GM12874 (cell line): ENCODE results near the gene ARCN1.

Experiments used
- TF ChIP-seq, protein P1 (sequence below): IDR thresholded peaks from 2 replicates; pipeline ENCODE4 v1.5.1; 2011; ENCODE audit warnings: low read depth, mild to moderate bottlenecking, control low read depth, low read length, moderate library complexity; ENCODE audit not compliant: insufficient read depth

Gene ARCN1

DNA sequence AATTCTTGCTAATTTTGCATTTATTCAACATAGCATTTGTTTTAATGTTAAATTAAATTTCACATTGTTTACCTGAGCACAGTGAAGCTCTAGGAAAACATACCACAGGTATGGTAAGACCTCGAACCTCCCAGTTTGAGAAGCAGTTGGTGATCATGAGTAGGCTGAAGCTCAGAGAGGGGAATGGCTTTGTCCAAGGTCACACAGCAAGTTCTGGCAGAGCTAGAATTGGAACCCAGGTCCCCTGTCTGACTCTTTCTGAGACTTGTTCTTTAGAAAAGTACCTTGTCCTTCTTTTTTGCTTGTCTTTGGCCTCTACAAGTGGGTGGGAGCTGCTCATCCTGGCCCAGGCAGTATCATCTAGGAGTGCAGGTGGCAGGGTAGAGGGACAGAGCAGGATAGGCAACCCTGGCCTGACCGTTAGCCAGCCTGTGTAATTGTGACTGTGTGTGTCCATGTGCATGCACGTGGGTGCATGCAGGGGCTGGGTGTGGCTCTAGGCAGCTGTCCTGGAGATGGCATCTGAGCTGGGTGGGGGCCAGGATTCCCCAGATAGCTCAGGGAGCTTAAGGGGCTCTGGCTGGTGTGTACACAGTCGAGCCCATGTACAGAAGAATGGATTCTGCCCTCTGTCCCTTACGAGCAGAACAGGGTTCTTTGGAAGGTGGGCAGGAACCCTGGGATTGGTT, 56.8 kb downstream of the ARCN1 start:
- TF ChIP-seq, protein P1, sequence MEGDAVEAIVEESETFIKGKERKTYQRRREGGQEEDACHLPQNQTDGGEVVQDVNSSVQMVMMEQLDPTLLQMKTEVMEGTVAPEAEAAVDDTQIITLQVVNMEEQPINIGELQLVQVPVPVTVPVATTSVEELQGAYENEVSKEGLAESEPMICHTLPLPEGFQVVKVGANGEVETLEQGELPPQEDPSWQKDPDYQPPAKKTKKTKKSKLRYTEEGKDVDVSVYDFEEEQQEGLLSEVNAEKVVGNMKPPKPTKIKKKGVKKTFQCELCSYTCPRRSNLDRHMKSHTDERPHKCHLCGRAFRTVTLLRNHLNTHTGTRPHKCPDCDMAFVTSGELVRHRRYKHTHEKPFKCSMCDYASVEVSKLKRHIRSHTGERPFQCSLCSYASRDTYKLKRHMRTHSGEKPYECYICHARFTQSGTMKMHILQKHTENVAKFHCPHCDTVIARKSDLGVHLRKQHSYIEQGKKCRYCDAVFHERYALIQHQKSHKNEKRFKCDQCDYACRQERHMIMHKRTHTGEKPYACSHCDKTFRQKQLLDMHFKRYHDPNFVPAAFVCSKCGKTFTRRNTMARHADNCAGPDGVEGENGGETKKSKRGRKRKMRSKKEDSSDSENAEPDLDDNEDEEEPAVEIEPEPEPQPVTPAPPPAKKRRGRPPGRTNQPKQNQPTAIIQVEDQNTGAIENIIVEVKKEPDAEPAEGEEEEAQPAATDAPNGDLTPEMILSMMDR = no peak

DNA sequence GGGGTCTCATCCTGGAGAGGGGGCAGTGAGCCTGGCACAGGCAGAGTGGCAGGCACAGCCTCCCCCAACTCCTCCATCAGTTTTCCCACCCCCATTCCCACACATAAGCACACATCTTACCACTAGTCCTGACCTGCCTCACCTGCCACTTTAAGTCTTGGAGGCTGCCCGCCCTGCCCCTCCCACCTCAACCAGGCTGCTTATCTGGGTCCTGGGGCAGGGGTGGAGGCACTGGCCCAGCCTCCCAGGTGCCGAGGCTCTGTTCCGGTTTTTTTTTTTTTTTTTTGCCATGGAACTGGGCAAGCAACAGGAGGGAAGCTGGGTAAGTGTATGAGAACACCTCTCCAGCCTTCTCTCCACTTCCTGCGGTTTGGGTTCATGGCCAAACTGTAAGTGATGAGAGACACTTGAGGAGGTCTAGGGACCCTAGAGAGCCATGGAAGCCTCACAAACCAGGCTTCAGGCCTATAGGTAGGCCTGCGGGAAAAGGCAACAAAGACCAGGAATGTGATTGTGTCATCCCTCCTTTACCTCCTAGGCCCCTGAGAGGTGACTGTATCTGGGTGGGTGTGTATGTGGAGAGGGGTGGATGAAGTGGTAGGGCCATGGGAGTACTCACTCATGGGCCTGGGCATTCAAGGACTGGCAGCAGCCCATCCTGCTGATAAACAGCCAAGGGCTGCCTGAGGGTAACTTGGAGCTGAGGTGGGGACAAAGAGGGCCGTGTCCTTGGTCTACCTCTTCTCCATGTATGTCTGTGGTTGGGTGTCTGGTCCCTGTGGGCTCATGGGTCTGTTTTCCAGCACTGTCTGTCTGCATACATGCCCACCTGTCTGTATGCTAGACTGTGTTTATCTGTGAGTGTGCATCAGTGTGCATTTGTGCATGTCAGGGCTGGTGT, 57.8 kb downstream of the ARCN1 start:
- TF ChIP-seq, protein P1 = no peak

DNA sequence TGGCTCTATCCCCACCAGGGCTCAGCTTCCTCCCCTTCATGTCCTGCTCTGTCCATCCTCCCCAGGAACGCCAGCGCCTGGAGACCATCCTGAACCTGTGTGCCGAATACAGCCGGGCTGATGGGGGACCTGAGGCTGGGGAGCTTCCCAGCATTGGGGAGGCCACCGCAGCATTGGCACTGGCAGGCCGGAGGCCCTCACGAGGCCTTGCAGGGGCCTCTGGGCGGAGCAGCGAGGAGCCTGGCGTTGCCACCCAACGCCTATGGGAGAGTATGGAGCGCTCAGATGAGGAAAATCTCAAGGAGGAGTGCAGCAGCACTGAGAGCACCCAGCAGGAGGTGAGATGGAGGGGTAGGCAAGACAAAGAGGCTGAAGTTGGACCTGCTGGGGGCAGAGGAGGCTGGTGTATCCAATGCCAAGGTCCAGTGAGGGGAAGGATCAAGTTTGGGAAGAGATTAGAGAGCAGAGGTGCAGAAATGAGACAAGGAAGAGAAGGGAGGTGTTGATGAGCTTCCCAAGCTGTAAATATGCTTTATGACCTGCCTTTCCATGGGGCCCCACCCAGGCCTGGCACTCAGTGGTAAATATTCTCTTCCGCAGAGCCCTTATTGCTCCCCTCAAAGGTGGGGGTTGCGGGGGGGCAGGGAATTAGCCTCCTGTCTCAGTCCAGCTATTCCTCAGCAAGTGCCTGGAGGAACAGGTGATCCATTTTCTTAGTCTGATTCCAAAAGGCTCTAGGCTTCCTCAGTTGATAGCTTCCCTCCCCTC, 59.1 kb downstream of the ARCN1 start:
- TF ChIP-seq, protein P1 = no peak

DNA sequence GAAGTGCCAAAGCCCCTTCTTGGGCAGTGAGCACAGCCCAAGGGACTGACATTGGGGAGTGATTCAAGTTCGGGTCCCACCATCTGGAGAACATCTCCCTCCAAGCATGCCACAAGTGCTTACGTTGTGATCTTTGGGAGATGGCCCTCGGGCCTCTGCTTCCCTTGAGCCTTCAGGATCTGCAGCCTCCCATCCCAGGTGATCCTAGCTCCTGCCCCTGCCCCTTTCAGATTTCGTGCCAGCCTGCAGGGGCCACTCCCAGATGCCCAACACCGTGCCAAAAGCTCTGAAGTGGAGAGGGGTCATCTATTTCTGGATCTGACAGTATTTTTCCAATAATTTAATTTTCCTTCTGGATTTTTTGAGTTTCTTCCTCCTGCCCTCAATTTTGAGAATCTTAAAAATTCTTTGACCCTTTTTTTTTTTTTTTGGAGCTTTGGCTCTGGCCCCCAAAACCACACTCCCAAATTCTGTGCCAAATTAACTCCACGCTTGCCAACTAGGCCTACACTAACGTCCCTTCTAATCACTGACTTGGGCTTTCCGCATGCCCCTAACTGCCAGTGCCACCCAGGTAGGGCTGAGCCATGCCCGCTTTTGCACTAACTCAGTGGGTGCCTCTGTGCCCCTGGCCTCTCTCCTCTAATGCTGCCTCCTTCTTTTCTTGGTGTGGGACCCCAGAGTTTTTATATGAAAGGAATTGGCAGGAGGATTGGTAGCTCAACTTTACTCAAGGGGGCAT, 60.5 kb downstream of the ARCN1 start:
- TF ChIP-seq, protein P1 = no peak

DNA sequence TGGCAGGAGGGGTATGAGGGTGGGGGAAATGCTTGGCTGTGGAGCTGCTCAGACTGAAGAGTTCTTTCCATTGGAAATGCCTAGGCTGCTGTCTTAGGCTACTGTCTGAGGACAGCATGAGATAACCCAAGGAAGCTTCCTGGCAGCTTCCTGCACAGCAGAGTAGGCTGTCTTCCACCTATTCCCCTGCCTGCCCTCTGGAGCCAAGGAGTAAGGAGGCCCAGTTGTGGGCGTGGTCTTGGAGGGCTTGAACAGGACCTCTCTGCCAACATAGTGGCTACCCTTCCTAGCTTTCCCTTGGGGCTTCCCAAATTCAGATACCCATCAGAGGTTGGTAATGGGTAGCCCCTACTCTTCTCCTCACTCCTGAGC, 61.1 kb downstream of the ARCN1 start:
- TF ChIP-seq, protein P1 = no peak

DNA sequence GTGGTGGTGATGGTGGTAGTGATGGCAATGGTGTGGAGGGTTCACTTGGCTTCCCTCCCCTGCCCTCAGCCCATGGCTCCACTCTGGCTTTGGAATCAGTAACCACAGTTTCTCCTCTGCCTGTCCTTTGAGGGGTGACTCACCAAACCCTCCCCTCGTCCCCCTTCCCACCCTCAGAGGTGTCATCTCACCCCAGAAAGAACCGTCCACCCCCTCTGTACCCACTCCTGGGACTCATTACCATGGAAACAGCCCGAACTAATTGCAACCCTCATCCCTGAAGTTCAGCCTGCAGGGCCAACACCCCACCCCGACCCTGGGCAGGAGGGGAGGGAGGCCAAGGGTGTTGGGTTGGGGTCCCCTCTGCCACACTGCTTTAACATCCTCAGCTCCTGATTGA, 61.8 kb downstream of the ARCN1 start:
- TF ChIP-seq, protein P1 = no peak
